Endothelial cell of umbilical vein (primary cell): ENCODE measurements around the gene MST1. TPM values are rescaled to one million over a fixed set of nuclear protein-coding genes. Genes with fewer than 3 reads are reported as not detected.

Experiments used
- BruUV-seq: library from RNA; stranded (reverse); fragments of 400-500 nt; replicated peaks from 2 replicates; lab custom pipeline; 2021; lab: Mats Ljungman, UMichigan
- CTCF ChIA-PET: fragments of 300-600, 350-600 bp; sonication (Branson Sonifier 250); formaldehyde crosslinking; loops from one replicate; lab custom pipeline; 2021; ENCODE audit warnings: antibody characterized with exemption, inconsistent platforms; lab: Charles Lee
- POLR2A ChIA-PET: fragments of 300-600, 350-600 bp; sonication (Branson Sonifier 250); formaldehyde crosslinking; loops from one replicate; lab custom pipeline; 2021; ENCODE audit warnings: antibody characterized with exemption, inconsistent platforms; lab: Charles Lee
- DNase-seq: peaks from one replicate; pipeline ENCODE4 v3.0.0-alpha.2; 2011; ENCODE audit warnings: low read depth, low spot score
- FAIRE-seq: peaks from 2 replicates; lab custom pipeline; 2011; peaks lifted over from hg19 to GRCh38; lab: Jason Lieb, UNC
- H2AFZ ChIP-seq: 2 replicates; pipeline ENCODE4 v1.6.0; 2012; ENCODE audit warnings: low read depth, low read length, control low read depth, inconsistent platforms
- H3K27ac ChIP-seq: 2 replicates; pipeline ENCODE4 v1.5.1; 2011; ENCODE audit warnings: low read depth, mild to moderate bottlenecking, control low read depth, low read length, moderate library complexity; ENCODE audit not compliant: insufficient read depth
- H3K27me3 ChIP-seq, 2 experiments: 2 replicates each; pipeline versions ENCODE4 v1.6.0 to v1.6.1; 2011; ENCODE audit warnings: low read length in 2 of 2, mixed read lengths in 1 of 2; ENCODE audit not compliant: control insufficient read depth in 2 of 2, insufficient read depth in 2 of 2
- H3K36me3 ChIP-seq, 2 experiments: 2 replicates in 1 of 2; 3 replicates in 1 of 2; pipeline ENCODE4 v1.5.1; 2011; ENCODE audit warnings: low read length in 2 of 2, mild to moderate bottlenecking in 1 of 2, moderate library complexity in 1 of 2; ENCODE audit not compliant: control insufficient read depth in 2 of 2, insufficient read depth in 2 of 2; ENCODE audit errors: extremely low read depth in 1 of 2
- H3K4me1 ChIP-seq: 3 replicates; pipeline ENCODE4 v1.5.1; 2011; ENCODE audit warnings: mild to moderate bottlenecking, low read length; ENCODE audit not compliant: control insufficient read depth, insufficient read depth; ENCODE audit errors: extremely low read depth
- H3K4me2 ChIP-seq: 2 replicates; pipeline ENCODE4 v1.6.1; 2011; ENCODE audit warnings: low read length, control low read depth, mixed read lengths; ENCODE audit not compliant: insufficient read depth
- H3K4me3 ChIP-seq, 3 experiments: fragments of 200-600 bp in 1 of 3; sonication (generic), shearing (Covaris generic) in 1 of 3; replicated peaks in 1 of 3; 2 replicates each; pipeline ENCODE4 v1.5.1; 2011 to 2016; ENCODE audit warnings: control low read depth in 3 of 3, low read length in 3 of 3, mild to moderate bottlenecking in 2 of 3, inconsistent platforms in 1 of 3, low read depth in 1 of 3, moderate library complexity in 1 of 3; ENCODE audit not compliant: insufficient read depth in 1 of 3
- H3K79me2 ChIP-seq: 2 replicates; pipeline ENCODE4 v1.6.0; 2012; ENCODE audit warnings: low read length, inconsistent platforms; ENCODE audit not compliant: control insufficient read depth, insufficient read depth
- H3K9ac ChIP-seq: replicated peaks from 2 replicates; pipeline ENCODE3; 2011; ENCODE audit warnings: low read length, control low read depth; ENCODE audit not compliant: insufficient read depth; ENCODE audit errors: extremely low read depth
- H3K9me1 ChIP-seq: replicated peaks from 3 replicates; pipeline ENCODE4 v1.6.0; 2011; ENCODE audit warnings: mild to moderate bottlenecking, low read length; ENCODE audit not compliant: control insufficient read depth, insufficient read depth; ENCODE audit errors: extremely low read depth
- H3K9me3 ChIP-seq: replicated peaks from 2 replicates; pipeline ENCODE4 v1.5.1; 2012; ENCODE audit warnings: low read length, inconsistent platforms; ENCODE audit not compliant: control insufficient read depth, insufficient read depth
- H4K20me1 ChIP-seq: replicated peaks from 2 replicates; pipeline ENCODE3; 2011; ENCODE audit warnings: mild to moderate bottlenecking, low read length; ENCODE audit not compliant: control insufficient read depth, insufficient read depth; ENCODE audit errors: extremely low read depth
- CTCF ChIP-seq, 2 donors: IDR thresholded peaks; 1 replicate in 1 of 2; 2 replicates in 1 of 2; pipeline ENCODE4 v1.5.1; 2011; ENCODE audit warnings: low read length in 2 of 2, mild to moderate bottlenecking in 2 of 2, moderate library complexity in 2 of 2, control low read depth in 1 of 2, inconsistent platforms in 1 of 2, low read depth in 1 of 2; ENCODE audit not compliant: insufficient read depth in 1 of 2; ENCODE audit errors: extremely low read depth in 1 of 2
- EZH2 ChIP-seq: IDR thresholded peaks from 2 replicates; pipeline ENCODE4 v1.6.1; 2012; ENCODE audit warnings: borderline replicate concordance, low read depth, mild to moderate bottlenecking, moderate library complexity, low read length, inconsistent platforms; ENCODE audit not compliant: severe bottlenecking
- FOS ChIP-seq: IDR thresholded peaks from 2 replicates; pipeline ENCODE4 v1.6.1; 2011; ENCODE audit warnings: mild to moderate bottlenecking, low read length, moderate library complexity, borderline replicate concordance; ENCODE audit not compliant: insufficient read depth
- GATA2 ChIP-seq: IDR thresholded peaks from 2 replicates; pipeline ENCODE4 v1.7.0; 2011; ENCODE audit warnings: low read depth, mild to moderate bottlenecking, moderate library complexity, mixed read lengths, low read length; ENCODE audit not compliant: insufficient read length, insufficient read depth
- JUN ChIP-seq: IDR thresholded peaks from 2 replicates; pipeline ENCODE4 v1.6.1; 2011; ENCODE audit warnings: borderline replicate concordance, low read depth; ENCODE audit not compliant: insufficient read length, insufficient read depth
- MYC ChIP-seq: IDR thresholded peaks from one replicate; pipeline ENCODE4 v1.6.1; 2011; ENCODE audit warnings: mild to moderate bottlenecking, low read depth, low read length
- POLR2A ChIP-seq: IDR thresholded peaks from 2 replicates; pipeline ENCODE4 v1.6.1; 2012; ENCODE audit warnings: low read depth, mild to moderate bottlenecking, control low read depth, low read length
- POLR2AphosphoS5 ChIP-seq: IDR thresholded peaks from 2 replicates; pipeline ENCODE4 v1.6.1; 2012; ENCODE audit warnings: low read depth, mild to moderate bottlenecking, control low read depth, low read length, moderate library complexity; ENCODE audit not compliant: insufficient read depth
- dilution Hi-C: fragments of 300-500 bp; cut with MboI; formaldehyde crosslinking; loops from one replicate; pipeline ENCODE4 v1.15.0; 2019; ENCODE audit warnings: low sequenced_read_pairs; ENCODE audit not compliant: extremely low pct_ligation_motif_present
- intact Hi-C: fragments of 100-400 bp; cut with micrococcal nuclease; formaldehyde crosslinking; loops from one replicate; pipeline ENCODE4 v1.10.0; 2022
- polyA plus RNA-seq, 4 experiments: library from polyadenylated mRNA; depleted of rRNA in 3 of 4; stranded (reverse) in 3 of 4; unstranded in 1 of 4; fragments of >200 nt; gene quantifications; 2 replicates each; pipeline versions ENCODE4 v1.2.1 to v1.2.3, GENCODE V29; 2011 to 2012; ENCODE audit warnings: missing spikeins in 1 of 4
- total RNA-seq: library from RNA; stranded (reverse); gene quantifications from 2 replicates; pipeline ENCODE4 v1.2.3, GENCODE V29; 2021
- TF ChIP-seq, protein P1 (sequence below): IDR thresholded peaks from 2 replicates; pipeline ENCODE4 v1.6.1; 2011; ENCODE audit not compliant: insufficient read depth, insufficient read length

The MST1 gene
- total and polyA plus RNA-seq, 2 donors (not counting 3 experiments of a cell fraction or from before 2014, with no cell fraction given) = 6.1 to 17.5 TPM

DNA sequence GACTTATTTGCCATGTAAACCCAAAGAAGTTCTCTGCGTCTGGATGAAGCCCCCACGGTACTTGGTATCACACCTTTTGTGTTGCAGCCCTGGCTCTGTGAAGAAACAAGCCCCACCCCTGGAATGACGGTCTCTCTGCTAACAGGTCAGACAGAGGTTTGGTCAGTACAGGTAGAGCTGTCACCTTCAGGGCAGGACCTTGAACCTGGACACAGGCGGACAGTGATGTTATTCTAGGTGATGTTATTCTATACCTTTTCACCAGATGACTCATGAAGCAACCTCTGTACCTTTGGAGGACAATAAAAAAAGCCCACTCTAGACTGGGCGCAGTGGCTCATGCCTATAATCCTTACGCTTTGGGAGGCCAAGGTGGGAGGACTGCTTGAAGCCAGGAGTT lies 45.5 kb upstream of the MST1 start:
- peaks cover 2% of the 10 kb centered on the region for H3K79me2 ChIP-seq
- POLR2A ChIA-PET = interaction anchor here (0.7 kb wide), 1 partner anchor 31 kb away, joined by 7 read pairs; no protein-coding TSS in a partner anchor
- dilution Hi-C loops = no loop called here

More for the DNA sequence above, 45.5 kb upstream of the MST1 start:
- no TSS peak for BruUV-seq
- FAIRE-seq (no peak), DNase-seq (no peak)
- intact Hi-C loops = no loop called here
- no peaks in the 10 kb centered on the region for H3K9me3 ChIP-seq
- H4K20me1 ChIP-seq = no peaks in the 10 kb centered on the region
- CTCF ChIA-PET = interaction anchor here (0.5 kb wide), 1 partner anchor 15 kb away, joined by 3 read pairs; no protein-coding TSS in a partner anchor
- no peak overlapping the region for H3K4me2 ChIP-seq
- TF ChIP-seq, protein P1, sequence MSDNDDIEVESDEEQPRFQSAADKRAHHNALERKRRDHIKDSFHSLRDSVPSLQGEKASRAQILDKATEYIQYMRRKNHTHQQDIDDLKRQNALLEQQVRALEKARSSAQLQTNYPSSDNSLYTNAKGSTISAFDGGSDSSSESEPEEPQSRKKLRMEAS = no peak
- TF ChIP-seq EZH2 (no peak), GATA2 (no peak), POLR2AphosphoS5 (no peak), POLR2A (no peak), MYC (no peak), CTCF (IDR thresholded peaks at IDR 0.05; ENCODE audit: extremely low read depth in 1 of 2, insufficient read depth in 1 of 2, low read depth in 1 of 2, low read length in 2 of 2) (no peak), JUN (no peak), FOS (no peak)
- no peak overlapping the region for H3K4me3 ChIP-seq
- no peaks in the 10 kb centered on the region for H3K4me1 ChIP-seq
- no peak overlapping the region for H3K9ac ChIP-seq
- H3K36me3 ChIP-seq = peaks cover 6 to 20% of the 10 kb centered on the region in 2 experiments
- H2AFZ ChIP-seq = no peak overlapping the region
- H3K27me3 ChIP-seq = no peaks in the 10 kb centered on the region
- no peak overlapping the region for H3K27ac ChIP-seq
- no peaks in the 10 kb centered on the region for H3K9me1 ChIP-seq
